ENCODE measurements around the gene SRGAP1.

SRGAP1 gene

GRCh38 chr12:63895841-63896240 lies 51.3 kb downstream of the SRGAP1 start:
- no peaks in the 10 kb centered on the region for H3K36me3 ChIP-seq (ENCODE audit: control insufficient read depth in 2 of 2, insufficient read depth in 1 of 2, low read length in 2 of 2)
- POLR2A ChIA-PET = no interaction called here
- CTCF ChIA-PET = no interaction called here

More at GRCh38 chr12:63895841-63896240, 51.3 kb downstream of the SRGAP1 start:
- Histone ChIP-seq H3K9me3 (ENCODE audit: control insufficient read depth, insufficient read depth, low read depth, low read length) (no peaks in the 10 kb centered on the region), H3K27ac (ENCODE audit: extremely low read depth, low read depth, low read length) (no peak overlapping the region), H3K4me1 (ENCODE audit: control insufficient read depth, insufficient read depth, low read length) (no peaks in the 10 kb centered on the region; the same call in 1 of the 2 replicates), H3K4me3 (ENCODE audit: low read depth, low read length) (no peak overlapping the region)
- TF ChIP-seq GLI2 (tag by site-specific recombination; IDR thresholded peaks at IDR 0.05; ENCODE audit: borderline replicate concordance, low read depth) (no peak), ZBTB8A (tag by site-specific recombination; IDR thresholded peaks at IDR 0.05) (no peak), ZNF274 (IDR thresholded peaks at IDR 0.05; ENCODE audit: low read length) (no peak), ZNF274 (tag by site-specific recombination; IDR thresholded peaks at IDR 0.05; ENCODE audit: borderline replicate concordance) (no peak), ZNF843 (tag by site-specific recombination; IDR thresholded peaks at IDR 0.05) (no peak), REST (tag by site-specific recombination; IDR thresholded peaks at IDR 0.05) (no peak), ZNF513 (tag by site-specific recombination; IDR thresholded peaks at IDR 0.05) (no peak), PATZ1 (tag by site-specific recombination; IDR thresholded peaks at IDR 0.05) (no peak), ZFP3 (tag by site-specific recombination; IDR thresholded peaks at IDR 0.05; ENCODE audit: low read depth) (no peak), AEBP2 (tag by site-specific recombination; IDR thresholded peaks at IDR 0.05; ENCODE audit: borderline replicate concordance) (no peak), PRDM4 (tag by site-specific recombination; IDR thresholded peaks at IDR 0.05) (no peak), ZXDB (tag by site-specific recombination; IDR thresholded peaks at IDR 0.05) (no peak), ZNF660 (tag by site-specific recombination; IDR thresholded peaks at IDR 0.05) (no peak), ZNF654 (tag by site-specific recombination; IDR thresholded peaks at IDR 0.05; ENCODE audit: low read depth) (no peak), ZNF560 (tag by site-specific recombination; IDR thresholded peaks at IDR 0.05; ENCODE audit: borderline replicate concordance) (no peak)
